ENCODE measurements around the gene PRKAG2.

PRKAG2 gene

GRCh38 chr7:151689196-151689971, 187.5 kb downstream of the PRKAG2 start:
- no peaks in the 10 kb centered on the region for H3K36me3 ChIP-seq (ENCODE audit: insufficient read depth, low read length)
- no peaks in the 10 kb centered on the region for H3K27me3 ChIP-seq (ENCODE audit: insufficient read depth, low read length, poor library complexity, severe bottlenecking)
- no peaks in the 10 kb centered on the region for H3K9me2 ChIP-seq (replicated peaks; ENCODE audit: low read depth, low read length)
- H3K9ac ChIP-seq (ENCODE audit: low read depth, low read length, poor library complexity, severe bottlenecking): no peak overlapping the region
- no peaks in the 10 kb centered on the region for H3K79me2 ChIP-seq (ENCODE audit: insufficient read depth, low read length)
- H4K20me1 ChIP-seq (ENCODE audit: insufficient read depth, low read length, poor library complexity, severe bottlenecking): no peaks in the 10 kb centered on the region
- peaks cover 11% of the 10 kb centered on the region for H3K4me1 ChIP-seq (ENCODE audit: insufficient read depth, low read length, poor library complexity, severe bottlenecking)
- no peak for TF ChIP-seq EZH2phosphoT487 (IDR thresholded peaks at IDR 0.05; ENCODE audit: borderline replicate concordance)
- TF ChIP-seq, protein P1, sequence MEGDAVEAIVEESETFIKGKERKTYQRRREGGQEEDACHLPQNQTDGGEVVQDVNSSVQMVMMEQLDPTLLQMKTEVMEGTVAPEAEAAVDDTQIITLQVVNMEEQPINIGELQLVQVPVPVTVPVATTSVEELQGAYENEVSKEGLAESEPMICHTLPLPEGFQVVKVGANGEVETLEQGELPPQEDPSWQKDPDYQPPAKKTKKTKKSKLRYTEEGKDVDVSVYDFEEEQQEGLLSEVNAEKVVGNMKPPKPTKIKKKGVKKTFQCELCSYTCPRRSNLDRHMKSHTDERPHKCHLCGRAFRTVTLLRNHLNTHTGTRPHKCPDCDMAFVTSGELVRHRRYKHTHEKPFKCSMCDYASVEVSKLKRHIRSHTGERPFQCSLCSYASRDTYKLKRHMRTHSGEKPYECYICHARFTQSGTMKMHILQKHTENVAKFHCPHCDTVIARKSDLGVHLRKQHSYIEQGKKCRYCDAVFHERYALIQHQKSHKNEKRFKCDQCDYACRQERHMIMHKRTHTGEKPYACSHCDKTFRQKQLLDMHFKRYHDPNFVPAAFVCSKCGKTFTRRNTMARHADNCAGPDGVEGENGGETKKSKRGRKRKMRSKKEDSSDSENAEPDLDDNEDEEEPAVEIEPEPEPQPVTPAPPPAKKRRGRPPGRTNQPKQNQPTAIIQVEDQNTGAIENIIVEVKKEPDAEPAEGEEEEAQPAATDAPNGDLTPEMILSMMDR (conservative IDR thresholded peaks at IDR 0.05; ENCODE audit: low read length): no peak
- H3K4me3 ChIP-seq (ENCODE audit: low read length, poor library complexity, severe bottlenecking): no peak overlapping the region
- H2AFZ ChIP-seq (ENCODE audit: low read length): no peak overlapping the region
- no peak overlapping the region for H3K4me2 ChIP-seq (ENCODE audit: low read depth, low read length, poor library complexity, severe bottlenecking)
- H3K9me3 ChIP-seq (ENCODE audit: insufficient read depth, low read depth, low read length): no peaks in the 10 kb centered on the region
- no peaks in the 10 kb centered on the region for H3F3A ChIP-seq (ENCODE audit: low read depth)

DNA sequence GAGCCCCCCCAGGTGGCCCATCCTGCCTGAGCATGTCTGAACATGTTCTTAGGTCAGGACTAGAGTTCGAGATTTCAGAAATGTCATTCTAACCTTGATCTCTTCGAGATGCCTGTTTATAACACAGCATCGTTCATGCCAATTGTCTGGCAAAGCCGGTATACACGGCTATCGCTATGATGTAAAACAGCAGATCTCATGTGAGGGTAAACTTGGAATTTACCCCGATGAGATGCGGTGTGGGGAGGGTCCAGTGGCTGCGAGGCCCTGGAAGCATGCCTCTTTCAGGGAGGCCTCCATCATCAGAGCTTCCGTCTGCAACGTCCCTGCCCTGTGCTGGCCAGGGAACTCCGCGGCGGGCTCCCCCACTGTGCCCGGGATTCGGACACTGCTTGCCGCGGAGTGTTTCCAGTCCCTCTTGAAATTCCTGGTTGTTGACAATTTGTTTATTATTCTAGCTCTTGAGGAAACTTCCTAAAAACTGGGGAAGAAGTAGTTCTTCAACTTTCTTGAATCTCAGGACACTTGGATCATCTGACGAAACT, 188.6 kb downstream of the PRKAG2 start:
- H2AFZ ChIP-seq (ENCODE audit: low read length): no peak overlapping the region
- no peaks in the 10 kb centered on the region for H3F3A ChIP-seq (ENCODE audit: low read depth)
- no peaks in the 10 kb centered on the region for H4K20me1 ChIP-seq (ENCODE audit: insufficient read depth, low read length, poor library complexity, severe bottlenecking)
- TF ChIP-seq, protein P1 (conservative IDR thresholded peaks at IDR 0.05; ENCODE audit: low read length): no peak
- TF ChIP-seq EZH2phosphoT487 (IDR thresholded peaks at IDR 0.05; ENCODE audit: borderline replicate concordance): no peak
- H3K36me3 ChIP-seq (ENCODE audit: insufficient read depth, low read length): no peaks in the 10 kb centered on the region
- no peaks in the 10 kb centered on the region for H3K79me2 ChIP-seq (ENCODE audit: insufficient read depth, low read length)
- H3K4me3 ChIP-seq (ENCODE audit: low read length, poor library complexity, severe bottlenecking): no peak overlapping the region
- no peak overlapping the region for H3K4me2 ChIP-seq (ENCODE audit: low read depth, low read length, poor library complexity, severe bottlenecking)
- H3K27me3 ChIP-seq (ENCODE audit: insufficient read depth, low read length, poor library complexity, severe bottlenecking): no peaks in the 10 kb centered on the region
- no peaks in the 10 kb centered on the region for H3K9me2 ChIP-seq (replicated peaks; ENCODE audit: low read depth, low read length)
- no peaks in the 10 kb centered on the region for H3K9me3 ChIP-seq (ENCODE audit: insufficient read depth, low read depth, low read length)
- H3K9ac ChIP-seq (ENCODE audit: low read depth, low read length, poor library complexity, severe bottlenecking): peak overlapping the region; percentile 58
- peaks cover 11% of the 10 kb centered on the region for H3K4me1 ChIP-seq (ENCODE audit: insufficient read depth, low read length, poor library complexity, severe bottlenecking)

DNA sequence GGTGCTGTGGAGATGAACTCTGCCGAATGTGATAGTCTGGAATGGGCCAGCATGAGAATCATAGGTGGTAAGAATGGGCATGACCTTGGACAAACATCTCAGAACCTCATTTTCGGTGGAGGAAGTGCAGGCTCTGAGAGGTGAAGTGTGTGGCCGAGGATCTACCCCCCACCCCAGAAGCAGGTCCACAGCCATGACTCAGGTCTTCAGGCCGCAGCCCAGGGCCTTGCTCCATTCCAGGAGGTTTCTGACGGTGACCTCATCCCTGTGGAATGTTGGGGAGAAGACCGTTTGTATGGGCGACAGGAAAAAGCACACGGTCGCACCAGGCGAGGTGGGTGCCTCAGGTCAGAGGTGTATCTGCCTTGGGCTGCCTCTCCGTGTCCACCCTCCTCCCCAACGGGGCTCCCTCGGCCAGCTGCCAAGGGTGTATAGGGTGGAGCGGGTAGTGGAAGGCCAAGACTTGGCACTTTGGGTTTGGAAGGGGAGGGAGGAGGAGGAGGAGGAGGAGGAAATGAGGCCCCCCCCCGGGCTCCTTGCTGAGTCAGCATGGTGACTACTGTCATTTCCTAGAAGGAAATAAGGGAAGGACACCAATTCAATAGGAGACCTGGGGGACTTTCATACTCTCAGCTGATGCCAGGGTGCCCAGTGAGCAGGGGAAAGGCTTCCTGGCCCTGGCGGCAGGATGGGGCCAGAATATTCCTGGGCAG, 189.2 kb downstream of the PRKAG2 start:
- peak overlapping the region; percentile 58 for H3K9ac ChIP-seq (ENCODE audit: low read depth, low read length, poor library complexity, severe bottlenecking)
- no peaks in the 10 kb centered on the region for H3K9me2 ChIP-seq (replicated peaks; ENCODE audit: low read depth, low read length)
- TF ChIP-seq EZH2phosphoT487 (IDR thresholded peaks at IDR 0.05; ENCODE audit: borderline replicate concordance): no peak
- TF ChIP-seq, protein P1 (conservative IDR thresholded peaks at IDR 0.05; ENCODE audit: low read length): no peak
- no peaks in the 10 kb centered on the region for H4K20me1 ChIP-seq (ENCODE audit: insufficient read depth, low read length, poor library complexity, severe bottlenecking)
- no peaks in the 10 kb centered on the region for H3K27me3 ChIP-seq (ENCODE audit: insufficient read depth, low read length, poor library complexity, severe bottlenecking)
- H3K9me3 ChIP-seq (ENCODE audit: insufficient read depth, low read depth, low read length): no peaks in the 10 kb centered on the region
- peaks cover 11% of the 10 kb centered on the region for H3K4me1 ChIP-seq (ENCODE audit: insufficient read depth, low read length, poor library complexity, severe bottlenecking)
- H3K36me3 ChIP-seq (ENCODE audit: insufficient read depth, low read length): no peaks in the 10 kb centered on the region
- H3K4me2 ChIP-seq (ENCODE audit: low read depth, low read length, poor library complexity, severe bottlenecking): no peak overlapping the region
- H3K4me3 ChIP-seq (ENCODE audit: low read length, poor library complexity, severe bottlenecking): no peak overlapping the region
- no peak overlapping the region for H2AFZ ChIP-seq (ENCODE audit: low read length)
- no peaks in the 10 kb centered on the region for H3K79me2 ChIP-seq (ENCODE audit: insufficient read depth, low read length)
- H3F3A ChIP-seq (ENCODE audit: low read depth): no peaks in the 10 kb centered on the region
